OCI-LY7 (cell line): ENCODE measurements around the gene GJB3. TPM values are rescaled to one million over a fixed set of nuclear protein-coding genes. Genes with fewer than 3 reads are reported as not detected.

Experiments
- BruUV-seq: library from RNA; stranded (reverse); fragments of 400-500 nt; replicated peaks from 2 replicates; lab custom pipeline; 2021; lab: Mats Ljungman, UMichigan
- CTCF ChIA-PET: fragments of 300-600 bp; sonication (Branson Sonifier 250); formaldehyde crosslinking; loops from one replicate; lab custom pipeline; 2022; ENCODE audit warnings: antibody characterized with exemption; ENCODE audit not compliant: unreplicated experiment; lab: Charles Lee
- POLR2A ChIA-PET: fragments of 300-600 bp; sonication (Branson Sonifier 250); formaldehyde crosslinking; loops from one replicate; lab custom pipeline; 2022; ENCODE audit warnings: antibody characterized with exemption; lab: Charles Lee
- DNase-seq: peaks from one replicate; pipeline ENCODE4 v3.0.0-alpha.2; 2015; ENCODE audit warnings: low spot score
- H2AFZ ChIP-seq: fragments of 200-600 bp; sonication (generic), shearing (Covaris generic); 2 replicates; pipeline ENCODE4 v1.6.1; 2014; ENCODE audit warnings: mild to moderate bottlenecking, antibody characterized with exemption, low read length, moderate library complexity
- H3K27ac ChIP-seq: fragments of 200-600 bp; sonication (generic); 2 replicates; pipeline ENCODE4 v1.5.1; 2014; ENCODE audit warnings: mixed run types, low read depth, mild to moderate bottlenecking, moderate library complexity, low read length, inconsistent platforms; ENCODE audit not compliant: poor library complexity, severe bottlenecking
- H3K36me3 ChIP-seq: fragments of 200-600 bp; sonication (generic); 2 replicates; pipeline ENCODE4 v1.6.1; 2014; ENCODE audit warnings: mild to moderate bottlenecking, antibody characterized with exemption, low read length, moderate library complexity, mixed read lengths; ENCODE audit not compliant: insufficient read depth
- H3K4me1 ChIP-seq: fragments of 200-600 bp; sonication (generic); 2 replicates; pipeline ENCODE4 v1.5.1; 2014; ENCODE audit warnings: mild to moderate bottlenecking, low read length; ENCODE audit not compliant: insufficient read depth, poor library complexity, severe bottlenecking
- H3K4me2 ChIP-seq: fragments of 200-600 bp; sonication (generic); 2 replicates; pipeline ENCODE4 v1.6.1; 2014; ENCODE audit warnings: mild to moderate bottlenecking, low read length
- H3K4me3 ChIP-seq: fragments of 200-600 bp; sonication (generic); 2 replicates; pipeline ENCODE4 v1.5.1; 2014; ENCODE audit warnings: mild to moderate bottlenecking, low read depth, low read length; ENCODE audit not compliant: poor library complexity, severe bottlenecking
- H3K79me2 ChIP-seq: fragments of 200-600 bp; sonication (generic); 2 replicates; pipeline ENCODE4 v1.6.1; 2016; ENCODE audit warnings: low read depth, mild to moderate bottlenecking, low read length, moderate library complexity, mixed read lengths; ENCODE audit not compliant: insufficient read depth
- H3K9me2 ChIP-seq: fragments of 200-600 bp; sonication (generic); 2 replicates; pipeline ENCODE4 v1.6.1; 2016; ENCODE audit warnings: mild to moderate bottlenecking, low read length, mixed read lengths; ENCODE audit not compliant: insufficient read depth
- H3K9me3 ChIP-seq: fragments of 200-600 bp; sonication (generic); 2 replicates; pipeline ENCODE4 v1.6.1; 2014; ENCODE audit warnings: mild to moderate bottlenecking, mixed run types, low read length, mixed read lengths
- H4K20me1 ChIP-seq: fragments of 200-600 bp; sonication (generic); 2 replicates; pipeline ENCODE4 v1.6.1; 2014; ENCODE audit warnings: mild to moderate bottlenecking, antibody characterized with exemption, low read length, moderate library complexity, mixed read lengths; ENCODE audit not compliant: insufficient read depth
- CTCF ChIP-seq: fragments of 200-600 bp; sonication (generic); conservative IDR thresholded peaks from 2 replicates; pipeline ENCODE4 v1.5.1; 2014; ENCODE audit warnings: mild to moderate bottlenecking, antibody characterized with exemption, low read length, moderate library complexity, mixed read lengths
- EZH2phosphoT487 ChIP-seq: fragments of 200-600 bp; sonication (generic); IDR thresholded peaks from 2 replicates; pipeline ENCODE4 v1.6.1; 2018; ENCODE audit warnings: low read depth, borderline replicate concordance, mild to moderate bottlenecking, mixed run types, antibody characterized with exemption, low read length, moderate library complexity, mixed read lengths
- intact Hi-C: fragments of 100-400 bp; cut with micrococcal nuclease; formaldehyde crosslinking; loops from one replicate; pipeline ENCODE4 v1.10.0; 2022; ENCODE audit not compliant: unreplicated experiment
- total RNA-seq, 2 experiments: library from RNA; depleted of rRNA in 1 of 2; stranded (reverse); fragments of >200 nt in 1 of 2; shearing (Covaris generic) in 1 of 2; gene quantifications; 2 replicates each; pipeline ENCODE4 v1.2.3, GENCODE V29; 2014 to 2022

GJB3 gene
- total RNA-seq, 2 experiments from 2014 or later: not detected

GRCh38 chr1:34800214-34800613 is 19.2 kb downstream of the GJB3 start:
- H3K4me1 ChIP-seq: no peaks in the 10 kb centered on the region
- H3K4me3 ChIP-seq: no peak overlapping the region
- H2AFZ ChIP-seq: no peak overlapping the region
- H3K9me2 ChIP-seq: no peaks in the 10 kb centered on the region
- no peaks in the 10 kb centered on the region for H3K9me3 ChIP-seq
- TF ChIP-seq EZH2phosphoT487 (no peak), CTCF (no peak)
- H3K36me3 ChIP-seq: no peaks in the 10 kb centered on the region
- no peak overlapping the region for H3K27ac ChIP-seq
- ChIA-PET POLR2A (no interaction called here), CTCF (no interaction called here)
- no peak overlapping the region for H3K4me2 ChIP-seq
- no peaks in the 10 kb centered on the region for H3K79me2 ChIP-seq
- no TSS peak for BruUV-seq
- no peaks in the 10 kb centered on the region for H4K20me1 ChIP-seq
- no peak for DNase-seq
- intact Hi-C loops: no loop called here

GRCh38 chr1:34803770-34804169 is 22.8 kb downstream of the GJB3 start:
- no peaks in the 10 kb centered on the region for H3K4me1 ChIP-seq
- no peak overlapping the region for H2AFZ ChIP-seq
- no peak overlapping the region for H3K4me2 ChIP-seq
- H3K79me2 ChIP-seq: no peaks in the 10 kb centered on the region
- intact Hi-C loops: no loop called here
- H3K36me3 ChIP-seq: no peaks in the 10 kb centered on the region
- no peaks in the 10 kb centered on the region for H4K20me1 ChIP-seq
- ChIA-PET CTCF (no interaction called here), POLR2A (no interaction called here)
- no peak for DNase-seq
- H3K9me2 ChIP-seq: no peaks in the 10 kb centered on the region
- no TSS peak for BruUV-seq
- no peak for TF ChIP-seq EZH2phosphoT487
- TF ChIP-seq CTCF: no peak
- no peaks in the 10 kb centered on the region for H3K9me3 ChIP-seq
- H3K27ac ChIP-seq: no peak overlapping the region
- H3K4me3 ChIP-seq: no peak overlapping the region

GRCh38 chr1:34806396-34806795 is 25.4 kb downstream of the GJB3 start:
- Histone ChIP-seq H3K4me3 (no peak overlapping the region), H3K36me3 (no peaks in the 10 kb centered on the region), H4K20me1 (no peaks in the 10 kb centered on the region), H3K4me1 (no peaks in the 10 kb centered on the region), H3K9me3 (no peaks in the 10 kb centered on the region), H3K9me2 (no peaks in the 10 kb centered on the region), H3K27ac (no peak overlapping the region), H3K79me2 (no peaks in the 10 kb centered on the region), H2AFZ (no peak overlapping the region), H3K4me2 (no peak overlapping the region)
- ChIA-PET POLR2A (interaction anchor here (0.7 kb wide), 1 partner anchor 1252 kb away, joined by 3 read pairs; no protein-coding TSS in a partner anchor), CTCF (no interaction called here)
- DNase-seq: no peak
- no peak for TF ChIP-seq EZH2phosphoT487
- TF ChIP-seq CTCF: no peak
- intact Hi-C loops: no loop called here
- BruUV-seq: no TSS peak
